NCI-H1092 (cell line): ENCODE measurements around the gene SMAD7.

Experiments
- DNase-seq: peaks from one replicate; lab custom pipeline; 2025; lab: John Stamatoyannopoulos, UW

SMAD7 gene

DNA sequence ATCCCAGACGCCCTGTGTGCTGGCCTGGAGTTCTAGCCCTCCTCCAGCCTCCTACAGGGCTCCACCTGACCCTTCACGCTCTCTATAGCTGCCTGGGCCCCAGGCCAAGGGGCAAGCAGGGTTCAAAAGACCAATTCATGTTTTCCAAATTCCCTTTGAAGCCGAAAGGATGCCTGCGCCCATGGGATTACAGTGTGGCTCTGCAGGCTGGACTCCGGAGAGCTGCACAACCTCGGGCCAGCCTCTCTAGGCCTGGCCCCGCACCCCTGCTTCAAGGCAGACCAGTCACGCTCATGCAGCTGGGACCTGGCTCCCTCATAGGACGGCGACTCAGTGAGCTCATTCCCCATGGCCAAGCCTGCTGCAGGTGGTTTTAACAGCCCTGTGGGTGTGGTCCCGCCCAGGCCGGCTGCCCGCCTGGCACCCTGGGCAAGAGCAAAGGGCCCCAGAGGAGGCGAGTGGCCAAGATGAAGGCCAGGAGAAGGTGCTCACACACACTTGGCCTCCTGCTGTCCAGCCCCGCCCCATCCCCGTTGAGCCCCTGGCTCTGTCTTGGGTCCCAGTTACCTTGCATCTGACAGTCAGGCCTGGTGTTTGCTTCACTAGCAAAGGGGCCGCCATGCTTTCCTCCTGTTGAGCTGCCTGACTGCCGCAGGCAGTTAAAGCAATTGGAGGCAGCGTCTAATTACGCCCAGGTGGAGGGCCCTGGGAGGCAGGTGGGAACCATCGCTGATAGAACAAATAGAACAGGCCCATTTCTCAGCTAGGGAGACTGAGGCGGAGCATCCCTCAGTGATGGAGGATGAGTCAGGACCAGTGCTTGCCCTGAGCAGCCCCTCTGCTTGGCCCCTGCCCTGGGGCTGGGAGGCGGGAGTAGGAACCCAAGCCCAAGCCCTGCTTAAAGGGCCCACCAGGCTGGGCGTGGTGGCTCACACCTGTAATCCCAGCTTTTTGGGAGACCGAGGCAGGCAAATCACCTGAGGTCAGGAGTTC is 56.9 kb downstream of the SMAD7 start:
- no peak for DNase-seq

DNA sequence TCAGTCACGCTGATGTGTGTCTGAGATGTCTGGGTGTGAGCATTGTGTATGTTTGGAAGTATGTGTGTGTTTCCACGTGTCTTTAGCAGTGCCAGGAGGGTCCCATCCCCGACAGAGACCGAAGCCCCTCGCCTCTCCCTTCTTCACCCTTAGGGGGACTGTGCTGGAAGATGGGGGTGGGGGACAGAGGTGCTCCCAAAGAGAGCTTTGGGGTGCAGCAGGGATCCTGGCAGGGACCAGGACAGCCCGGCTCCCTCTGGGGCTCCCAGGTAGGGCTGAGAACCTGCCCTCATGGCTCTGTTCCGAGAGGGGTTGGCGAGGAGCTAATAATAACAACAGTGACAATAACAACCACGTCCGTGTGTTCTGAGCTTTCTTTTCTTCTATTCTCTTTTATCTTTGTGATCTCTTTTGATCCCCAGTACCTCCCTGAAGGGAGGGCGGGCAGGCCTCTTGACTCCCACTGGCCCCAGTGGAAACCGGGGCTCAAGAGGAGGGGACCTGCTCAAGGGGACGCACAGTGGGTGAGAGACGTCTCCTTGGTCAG is 57.6 kb downstream of the SMAD7 start:
- no peak for DNase-seq

DNA sequence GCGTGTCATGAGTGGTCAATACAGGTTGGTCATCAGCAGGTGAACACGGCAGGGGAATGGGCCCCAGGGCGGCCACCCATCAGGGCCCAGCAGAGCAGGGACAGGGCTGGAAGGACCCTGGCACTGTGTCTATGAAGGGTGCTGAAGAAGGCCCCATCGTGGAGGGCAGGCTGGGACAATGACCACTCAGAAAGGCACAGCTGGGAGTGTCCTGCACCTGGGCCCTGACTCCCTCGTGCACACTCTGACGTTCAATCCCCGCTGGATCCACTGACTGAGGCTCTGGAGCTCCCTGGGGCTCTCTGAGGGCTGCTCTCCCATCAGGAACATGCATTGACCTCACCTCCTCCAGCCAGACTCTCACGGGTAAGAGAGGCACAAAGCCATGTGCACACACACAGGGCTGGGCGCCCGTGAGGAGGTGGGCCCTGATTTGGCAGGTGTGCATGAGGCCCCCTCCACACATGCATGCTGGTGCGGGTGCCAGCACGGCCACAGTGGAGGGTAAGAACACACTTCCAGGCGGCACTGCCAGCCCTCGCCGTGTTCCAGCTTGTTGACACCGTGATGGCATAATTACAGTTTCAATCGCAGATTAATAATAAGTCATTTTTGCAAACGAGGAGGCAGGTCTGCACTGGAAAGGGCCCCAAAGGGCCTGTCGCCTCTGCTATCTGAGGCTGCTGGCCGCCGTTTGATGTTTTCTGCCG is 58.5 kb downstream of the SMAD7 start:
- no peak for DNase-seq

DNA sequence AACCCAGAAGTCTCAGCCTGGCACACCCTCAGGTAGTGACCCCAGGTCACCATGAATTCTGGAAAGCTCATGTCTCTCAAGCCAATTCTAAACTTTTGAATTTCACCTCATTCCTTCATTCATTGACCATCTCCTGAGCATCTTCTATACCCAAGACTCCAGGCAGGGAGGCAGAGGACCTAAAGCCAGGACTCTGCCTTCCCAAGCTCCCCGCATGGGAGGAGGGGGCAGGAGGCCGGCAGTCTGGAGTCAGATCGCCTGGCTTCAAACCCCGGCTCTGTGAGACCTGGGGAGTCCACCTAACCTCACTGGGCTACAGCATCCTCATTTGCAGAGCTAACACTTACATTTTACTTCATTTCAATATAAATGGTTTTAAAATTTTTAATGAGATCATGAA is 59.0 kb downstream of the SMAD7 start:
- DNase-seq: no peak

DNA sequence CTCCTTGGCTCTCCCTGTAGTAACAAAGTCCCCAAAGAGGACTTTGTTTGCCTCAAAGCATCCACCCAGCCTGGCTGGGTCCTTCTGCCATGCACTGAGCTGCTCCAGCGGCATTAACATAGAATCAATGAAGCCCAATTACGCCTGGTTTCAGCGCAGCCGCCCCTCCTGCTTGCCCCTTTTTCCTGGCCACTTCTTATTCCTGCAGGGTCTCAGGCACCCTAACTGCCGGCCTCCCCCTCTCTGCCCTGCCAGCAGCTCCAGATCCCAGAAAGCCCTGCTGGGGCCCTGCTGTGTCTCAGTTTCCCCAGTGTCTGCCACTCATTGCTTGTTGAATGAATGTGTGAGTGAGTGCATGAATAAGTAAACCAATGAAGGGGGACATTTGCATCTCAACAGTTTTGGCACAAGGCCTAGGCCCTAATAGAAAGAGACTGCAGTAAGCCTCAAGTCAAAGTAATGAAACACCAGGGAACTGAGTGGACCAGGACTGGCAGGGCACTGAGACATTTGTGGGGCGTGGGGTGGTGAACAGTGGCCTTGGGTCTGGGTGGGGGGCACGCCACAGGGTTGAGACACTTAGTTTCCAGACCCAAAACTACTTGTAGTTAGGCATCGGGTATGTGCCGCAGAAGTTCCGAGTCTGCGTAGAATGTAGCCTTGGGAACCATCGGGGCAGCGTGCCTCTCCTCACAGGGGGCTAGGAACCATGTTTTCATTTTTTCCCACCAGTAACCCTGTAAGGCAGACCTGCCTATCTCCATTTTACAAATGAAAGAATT is 60.6 kb downstream of the SMAD7 start:
- DNase-seq: no peak

DNA sequence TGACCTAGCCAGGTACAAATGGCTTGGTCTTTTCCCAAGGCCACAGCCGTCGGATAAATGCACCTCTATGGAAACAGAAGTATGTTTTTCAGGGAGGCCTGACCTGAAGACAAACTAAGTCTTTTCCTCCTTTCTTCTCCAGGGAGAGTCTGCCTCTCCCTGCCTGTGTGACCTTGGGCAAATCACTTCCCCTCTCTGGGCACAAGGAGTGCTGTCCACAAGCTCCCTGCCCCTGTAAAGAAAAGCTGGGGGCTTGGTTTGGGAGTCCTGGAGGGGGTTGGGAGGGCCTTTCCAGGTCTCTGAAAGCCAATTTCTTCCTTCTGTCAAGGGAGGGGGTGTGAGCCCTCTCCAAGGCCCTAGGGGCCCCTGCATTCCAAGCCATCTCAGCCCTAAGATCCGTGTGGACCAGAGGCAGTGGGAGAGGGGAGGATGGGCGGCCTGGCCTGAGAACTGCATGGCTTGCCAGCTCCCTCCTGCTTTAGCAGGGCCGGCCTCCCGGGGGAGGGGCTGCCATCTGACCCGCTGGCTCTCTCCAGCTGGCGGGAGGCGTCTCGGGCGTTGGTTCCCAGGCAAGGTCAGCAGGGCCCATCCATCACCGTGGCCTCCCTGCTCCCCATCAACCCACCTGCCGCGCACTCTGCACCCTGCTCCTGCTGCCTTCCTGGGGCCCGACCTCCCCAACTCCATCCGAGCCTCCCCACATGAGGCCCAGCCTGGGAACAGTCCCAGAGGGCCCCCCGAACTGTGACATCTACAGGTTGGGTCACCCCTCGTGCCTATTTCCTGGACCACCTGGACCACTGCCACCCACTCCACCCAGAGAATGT is 61.4 kb downstream of the SMAD7 start:
- no peak for DNase-seq

DNA sequence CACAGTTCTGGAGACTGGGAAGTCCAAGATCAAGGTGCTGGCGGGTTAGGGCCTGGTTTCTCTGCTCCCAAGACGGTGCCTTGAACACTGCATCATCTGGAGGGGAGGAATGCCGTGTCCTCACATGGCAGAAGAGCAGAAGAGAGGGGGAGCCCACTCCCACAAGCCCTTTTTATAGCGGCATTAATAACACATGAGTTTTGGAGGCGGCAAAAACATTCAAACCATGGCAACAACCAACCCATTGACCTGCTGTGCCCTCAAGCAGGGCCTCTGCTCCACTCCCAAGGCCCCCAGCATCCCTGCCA is 62.0 kb downstream of the SMAD7 start:
- DNase-seq: no peak

DNA sequence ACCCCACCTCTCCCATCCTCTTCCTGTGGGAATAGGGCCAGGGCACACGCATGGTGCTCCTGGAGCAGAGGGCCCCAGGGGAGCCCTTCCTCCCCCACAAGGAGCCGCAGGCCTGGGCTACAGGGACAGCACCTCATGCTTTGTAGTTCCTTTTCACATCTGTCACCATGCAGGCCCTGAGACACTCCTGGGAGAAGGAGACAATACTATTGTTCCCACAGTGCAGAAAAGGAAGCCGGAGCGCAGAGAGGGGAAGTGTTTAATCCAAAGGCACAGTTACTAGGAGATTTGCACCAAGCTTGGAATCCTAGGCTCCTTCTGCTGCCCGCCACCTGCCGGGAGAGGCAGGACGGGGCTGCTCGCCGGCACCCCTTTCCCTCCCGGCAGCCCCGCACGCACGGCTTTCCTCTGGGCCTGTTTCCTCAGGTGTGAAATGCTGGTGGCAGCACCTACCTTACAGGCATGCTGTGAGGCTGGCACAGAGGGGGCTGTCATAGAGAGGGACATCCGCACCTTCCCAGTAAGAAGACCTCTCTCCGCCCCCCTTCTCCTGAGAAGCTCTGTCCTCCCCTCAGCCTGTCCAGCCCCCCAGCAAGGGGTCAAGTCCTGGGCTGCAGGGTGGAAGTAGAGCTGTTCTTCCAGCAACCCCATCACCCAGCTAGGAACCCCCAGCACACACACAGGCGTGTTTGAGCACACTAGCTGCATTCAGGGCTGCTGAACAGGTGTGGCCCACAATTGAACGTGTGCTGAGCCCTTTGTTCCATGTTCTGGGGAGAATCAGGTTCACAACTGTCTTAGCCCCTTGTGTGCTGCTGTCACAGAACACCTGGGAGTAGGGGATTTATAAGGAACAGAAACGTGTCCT is 62.6 kb downstream of the SMAD7 start:
- DNase-seq: no peak

DNA sequence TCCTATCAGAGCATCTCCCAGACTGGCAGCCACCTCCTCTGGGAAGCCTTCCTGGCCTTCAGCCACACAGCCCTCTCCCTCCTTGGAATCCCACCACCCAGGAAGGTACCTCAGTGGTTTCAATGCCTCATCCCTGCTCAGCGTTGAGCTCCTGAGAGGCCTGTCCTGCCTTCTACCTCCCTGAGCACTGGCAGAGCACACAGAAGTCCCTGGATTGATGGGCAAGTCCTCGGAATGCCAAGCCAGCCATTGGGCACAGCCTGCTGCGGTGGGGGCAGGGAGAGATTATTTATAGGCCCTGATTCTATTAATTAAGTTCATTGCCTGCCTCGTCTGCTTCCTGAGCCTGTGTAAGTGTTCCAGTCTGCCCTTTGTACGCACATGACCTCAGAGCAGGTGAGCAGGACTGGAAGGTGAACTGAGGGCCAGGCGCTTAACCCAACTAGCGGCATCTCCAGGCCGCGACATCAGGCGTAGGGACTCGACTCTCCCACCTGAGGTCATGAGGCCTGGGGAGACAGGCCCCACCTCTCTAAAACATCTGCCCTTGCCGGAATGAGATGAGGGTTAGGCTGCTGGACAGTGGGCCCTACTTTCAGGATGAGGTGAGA is 63.4 kb downstream of the SMAD7 start:
- no peak for DNase-seq

DNA sequence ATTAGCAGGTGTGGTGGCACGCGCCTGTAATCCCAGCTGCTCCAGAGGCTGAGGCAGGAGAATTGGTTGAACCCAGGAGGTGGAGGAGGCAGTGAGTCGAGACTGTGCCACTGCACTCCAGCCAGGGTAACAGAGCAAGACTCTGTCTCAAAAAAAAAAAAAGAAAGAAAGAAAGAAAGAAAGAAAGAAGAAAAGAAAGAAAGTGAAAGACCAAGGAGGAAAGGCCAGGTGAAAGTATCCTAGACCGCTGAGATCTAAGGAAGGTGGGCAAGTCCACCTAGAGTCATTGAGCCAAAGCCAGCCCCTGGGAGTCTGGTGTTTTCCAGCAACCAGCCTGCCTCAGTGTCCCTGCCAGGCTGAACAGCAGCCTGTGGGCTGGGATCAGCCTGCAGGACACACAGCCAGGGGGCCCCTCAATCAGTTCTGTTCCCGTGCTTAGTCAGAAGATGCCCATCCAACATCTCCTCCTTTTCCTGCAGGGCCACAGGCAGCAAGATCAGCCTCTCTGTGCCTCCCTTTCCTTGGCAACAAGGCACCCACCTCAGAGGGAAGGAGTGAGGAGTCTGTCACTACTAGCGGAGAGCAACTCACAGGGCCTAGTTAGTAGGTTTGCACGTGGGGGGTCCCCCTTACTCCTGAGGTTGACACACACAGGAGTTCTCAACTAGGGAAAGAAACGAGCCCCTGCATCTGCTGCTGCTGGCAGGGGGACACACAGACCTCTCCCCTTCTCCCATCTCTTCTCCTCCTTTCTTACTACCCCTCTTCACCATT is 64.1 kb downstream of the SMAD7 start:
- no peak for DNase-seq

DNA sequence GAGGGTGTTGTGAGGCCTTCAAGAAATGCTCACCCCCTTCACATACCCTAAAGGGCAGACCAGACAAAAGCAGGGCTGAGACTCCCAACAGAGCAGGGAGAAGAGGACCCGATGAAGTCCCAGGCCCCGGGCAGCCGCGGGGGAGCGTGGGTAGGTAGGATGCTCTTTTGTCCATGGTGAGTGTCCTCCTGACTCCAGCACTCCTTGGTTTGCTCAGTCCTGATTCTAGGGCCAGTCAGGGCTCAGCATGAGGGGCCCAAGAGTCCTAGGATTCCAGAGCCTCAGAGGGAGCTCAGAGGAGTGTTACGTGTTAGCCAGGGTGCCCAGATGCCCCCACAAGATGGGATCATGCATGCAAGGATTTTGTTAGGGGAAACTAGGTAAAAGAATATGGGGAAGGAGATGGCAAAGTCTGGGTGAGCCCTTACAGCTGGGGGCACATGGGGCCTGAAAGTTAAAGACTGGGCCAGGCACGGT is 64.8 kb downstream of the SMAD7 start:
- no peak for DNase-seq

DNA sequence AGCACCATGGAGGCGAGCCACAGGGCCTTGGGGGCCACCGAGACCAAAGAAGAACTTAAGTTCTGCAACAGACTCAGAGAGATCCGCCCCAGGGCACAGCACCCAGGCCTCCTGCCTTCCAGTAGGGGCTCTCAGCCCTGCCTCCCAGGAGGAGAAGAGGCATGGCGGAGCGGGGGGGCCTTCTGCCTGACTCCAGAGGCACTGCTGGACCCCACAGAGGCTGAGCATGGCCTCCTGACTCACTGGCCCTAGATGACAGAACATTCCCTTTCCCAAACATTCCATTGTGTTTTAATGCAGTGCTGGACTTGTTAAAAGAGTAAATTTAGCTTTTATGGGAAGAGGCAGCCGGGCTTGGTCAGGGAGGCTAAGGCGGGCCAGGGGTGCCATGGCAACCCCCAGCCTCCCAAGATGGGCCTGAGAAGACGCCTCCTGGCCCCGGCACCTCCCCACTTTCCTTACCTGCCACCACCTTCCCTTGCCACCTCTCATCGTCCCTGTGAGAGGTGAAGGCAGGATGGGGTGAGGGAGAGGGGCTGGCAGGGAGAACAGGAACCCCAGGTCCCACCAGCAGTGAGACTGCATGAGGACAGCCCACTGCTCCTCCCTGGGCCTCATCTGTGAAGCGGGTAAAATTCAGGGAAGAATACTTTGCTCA is 65.4 kb downstream of the SMAD7 start:
- DNase-seq: no peak

DNA sequence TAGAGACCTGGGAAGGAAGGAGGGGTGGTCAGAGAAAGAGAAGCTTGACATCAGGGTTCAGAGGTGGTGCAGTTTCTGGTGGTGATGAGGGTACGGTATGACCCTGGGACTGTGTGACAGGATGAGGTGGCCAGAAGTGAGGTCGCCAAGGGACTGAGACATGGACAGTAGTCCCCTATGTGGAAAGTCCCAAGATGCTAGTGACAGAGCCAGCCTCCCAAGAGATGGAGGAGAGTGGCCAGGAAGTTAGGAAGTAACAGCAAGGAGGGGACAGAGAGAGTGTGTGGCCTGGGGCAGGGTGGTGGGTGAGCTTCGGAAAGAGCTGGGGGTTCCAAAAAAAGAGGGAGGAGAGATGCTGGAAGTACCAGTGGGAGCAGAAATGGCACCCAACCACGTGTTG is 66.0 kb downstream of the SMAD7 start:
- no peak for DNase-seq

DNA sequence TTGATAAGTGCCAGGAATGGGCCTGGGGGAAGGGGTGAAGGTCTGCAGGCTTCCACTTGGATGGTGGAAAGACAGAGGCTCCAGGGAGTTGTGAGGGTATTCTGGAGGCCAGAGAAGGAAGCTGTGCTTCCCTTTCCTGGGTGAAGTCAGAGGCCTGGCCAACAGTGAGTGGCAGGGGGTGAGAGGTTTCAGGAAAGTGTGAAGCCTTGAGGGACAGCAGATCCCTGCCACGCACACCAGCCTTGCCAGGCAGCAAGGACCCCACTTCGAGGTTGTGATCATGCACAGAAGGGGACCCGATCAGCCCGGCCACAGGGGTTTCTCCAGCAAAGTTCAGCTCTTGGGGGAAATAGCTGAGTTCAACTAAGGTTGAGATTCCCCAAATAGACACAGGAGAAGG is 66.5 kb downstream of the SMAD7 start:
- DNase-seq: no peak

DNA sequence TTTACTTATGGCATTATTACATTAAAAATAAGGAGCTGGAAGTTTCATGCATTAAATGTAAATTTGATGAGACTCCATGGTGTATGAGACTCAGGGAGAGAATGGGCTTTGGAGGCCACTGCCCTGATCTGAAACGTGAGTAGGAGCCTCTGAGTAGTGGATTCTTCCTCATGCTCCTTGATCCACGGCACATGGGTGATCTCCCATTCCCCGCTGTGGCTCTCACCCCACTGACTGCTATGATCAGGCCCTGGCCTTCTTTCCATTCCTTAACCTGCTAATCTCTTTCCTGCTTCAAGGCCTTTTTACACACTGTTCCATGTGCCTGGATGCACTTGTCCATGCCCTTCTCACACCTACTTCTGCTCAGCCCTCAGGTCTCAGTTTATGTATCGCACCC is 68.4 kb downstream of the SMAD7 start:
- DNase-seq: no peak

DNA sequence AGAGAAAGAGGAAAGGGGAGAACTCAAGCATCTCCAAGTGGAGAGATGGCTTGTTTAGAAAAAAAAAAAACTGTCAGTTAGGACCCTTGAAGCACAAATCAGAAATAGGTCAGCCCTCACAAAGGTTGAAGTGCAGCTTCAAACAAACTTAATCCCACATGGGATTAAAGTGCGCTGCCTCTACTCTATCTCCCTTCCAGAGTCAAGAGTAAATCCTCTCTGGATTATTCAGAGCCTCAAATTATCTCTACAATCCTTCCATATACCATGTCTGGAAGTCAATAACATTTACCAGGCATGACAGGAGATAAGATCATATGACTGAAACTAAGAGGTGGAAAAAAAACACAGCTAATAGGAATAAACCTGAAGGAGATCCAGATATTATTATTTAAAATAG is 69.8 kb downstream of the SMAD7 start:
- DNase-seq: no peak

DNA sequence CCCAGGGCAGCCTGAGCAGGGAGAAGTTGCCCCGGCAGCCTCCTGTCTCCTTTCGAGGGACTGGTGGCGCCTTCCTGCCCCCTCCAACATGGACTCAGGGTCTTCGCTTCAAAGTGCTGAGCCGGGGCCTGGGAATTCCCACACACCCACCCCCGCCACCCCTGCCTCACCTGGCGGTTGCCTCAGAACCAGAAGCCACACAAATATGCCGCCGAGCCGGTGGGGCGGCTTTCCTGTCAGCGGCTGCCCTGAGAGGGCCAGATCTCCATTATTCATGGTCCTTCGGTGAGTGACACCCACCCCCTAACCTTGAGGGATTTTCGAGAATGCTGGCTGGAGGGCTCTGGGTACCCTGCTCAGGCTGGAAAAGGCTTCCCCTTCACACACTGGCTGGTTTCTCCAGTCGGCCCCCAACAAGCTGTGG is 71.7 kb downstream of the SMAD7 start:
- DNase-seq: no peak

DNA sequence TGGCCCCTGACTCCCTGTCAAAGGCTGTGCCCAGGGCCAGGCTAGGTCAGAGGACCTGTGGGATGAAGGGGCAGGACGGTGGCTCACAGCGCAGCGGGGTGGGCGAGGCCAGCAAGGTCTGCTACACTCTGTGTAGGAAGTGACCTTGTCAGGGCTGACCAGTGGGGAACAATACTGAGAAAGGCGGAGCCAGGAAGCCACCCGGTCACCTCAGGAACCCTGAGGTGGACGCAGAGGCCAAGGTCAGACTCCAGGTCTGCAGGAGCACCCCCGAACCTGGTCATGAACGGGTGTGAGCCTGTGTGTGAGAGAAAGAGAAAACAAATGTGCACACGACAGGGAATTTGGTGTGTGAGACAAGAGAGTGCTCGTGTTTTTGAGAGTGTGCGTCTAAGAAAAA is 72.3 kb downstream of the SMAD7 start:
- DNase-seq: no peak

DNA sequence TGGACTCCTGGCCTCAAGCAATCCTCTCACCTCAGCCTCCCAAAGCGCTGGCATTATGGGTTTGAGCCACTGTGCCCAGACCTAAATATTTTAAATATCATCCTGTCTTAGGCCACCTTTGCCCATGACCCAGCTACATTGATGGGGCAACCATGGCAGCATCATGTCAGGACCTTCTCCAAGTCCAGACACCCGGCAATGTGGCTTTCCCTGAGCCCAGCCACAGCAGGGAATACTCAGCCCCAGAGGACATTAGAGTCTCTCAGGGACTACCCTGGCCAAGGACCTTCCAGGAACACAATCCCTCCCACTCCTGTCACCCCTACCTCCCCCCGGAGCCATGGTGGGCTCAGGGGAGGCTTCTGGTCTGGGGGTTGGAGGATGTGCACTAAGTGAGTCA is 72.8 kb downstream of the SMAD7 start:
- DNase-seq: no peak
